GM12878 (cell line): ENCODE results near the gene REPIN1. TPM values are rescaled to one million over a fixed set of nuclear protein-coding genes. Genes with fewer than 3 reads are reported as not detected.

ENCODE experiments used
- ATAC-seq: fragments of 200-7000 bp; cut with Tn5 transposase; 3 replicates; pipeline ENCODE4 v1.9.1; 2020; ENCODE audit warnings: mild to moderate bottlenecking, moderate library complexity
- BruUV-seq: library from RNA; stranded (reverse); fragments of 400-500 nt; replicated peaks from 2 replicates; lab custom pipeline; 2021; lab: Mats Ljungman, UMichigan
- CTCF ChIA-PET: fragments of 300-600 bp; sonication (Branson Sonifier 250); formaldehyde crosslinking; extraction: SDS; loops from one replicate; lab custom pipeline; 2021; ENCODE audit warnings: inconsistent platforms; lab: Yijun Ruan, JAX
- POLR2A ChIA-PET: fragments of 350-600 bp; formaldehyde crosslinking; extraction: SDS; loops from one replicate; lab custom pipeline; 2021; ENCODE audit warnings: inconsistent platforms; lab: Charles Lee
- RAD21 ChIA-PET: fragments of 300-600 bp; sonication (Branson Sonifier 250); formaldehyde crosslinking; loops from one replicate; lab custom pipeline; 2023; ENCODE audit warnings: antibody characterized with exemption; ENCODE audit not compliant: unreplicated experiment; lab: Charles Lee
- SMC1A ChIA-PET: fragments of 300-600 bp; sonication (Branson Sonifier 250); formaldehyde crosslinking; loops from one replicate; lab custom pipeline; 2023; ENCODE audit not compliant: unreplicated experiment, uncharacterized antibody; lab: Charles Lee
- DNase-seq: peaks from one replicate; pipeline ENCODE4 v3.0.0-alpha.2; 2011; ENCODE audit warnings: low read depth, low spot score
- FAIRE-seq: peaks from 3 replicates; lab custom pipeline; 2011; peaks lifted over from hg19 to GRCh38; lab: Jason Lieb, UNC
- H2AFZ ChIP-seq: 2 replicates; pipeline ENCODE4 v1.6.0; 2011; ENCODE audit warnings: low read depth, low read length, control low read depth; ENCODE audit not compliant: control insufficient read depth
- H3K27ac ChIP-seq: 2 replicates; pipeline ENCODE4 v1.5.1; 2011; ENCODE audit warnings: control low read depth; ENCODE audit not compliant: control insufficient read depth, insufficient read depth
- H3K27me3 ChIP-seq, 2 experiments: replicated peaks in 1 of 2; 2 replicates each; pipeline versions ENCODE4 v1.6.0 to v1.6.1; 2011; ENCODE audit warnings: low read length in 1 of 2; ENCODE audit not compliant: control insufficient read depth in 2 of 2, insufficient read depth in 2 of 2
- H3K36me3 ChIP-seq, 2 experiments: 2 replicates each; pipeline ENCODE4 v1.5.1; 2011; ENCODE audit warnings: low read length in 1 of 2; ENCODE audit not compliant: control insufficient read depth in 2 of 2, insufficient read depth in 2 of 2
- H3K4me1 ChIP-seq: 2 replicates; pipeline ENCODE4 v1.6.1; 2011; ENCODE audit warnings: mild to moderate bottlenecking, low read length, moderate library complexity, mixed read lengths; ENCODE audit not compliant: control insufficient read depth, insufficient read depth
- H3K4me2 ChIP-seq: 2 replicates; pipeline ENCODE4 v1.6.0; 2011; ENCODE audit warnings: control low read depth; ENCODE audit not compliant: control insufficient read depth, insufficient read depth
- H3K4me3 ChIP-seq: fragments of 200-600 bp; sonication (generic); 2 replicates; pipeline ENCODE4 v1.5.1; 2016
- H3K79me2 ChIP-seq: 2 replicates; pipeline ENCODE4 v1.6.0; 2011; ENCODE audit warnings: low read length; ENCODE audit not compliant: control insufficient read depth, insufficient read depth
- H3K9ac ChIP-seq: 2 replicates; pipeline ENCODE4 v1.8.0; 2011; ENCODE audit warnings: low read length, control low read depth, mixed read lengths; ENCODE audit not compliant: control insufficient read depth, insufficient read depth
- H3K9me3 ChIP-seq: replicated peaks from 3 replicates; pipeline ENCODE4 v1.5.1; 2011; ENCODE audit warnings: mild to moderate bottlenecking, low read length; ENCODE audit not compliant: control insufficient read depth, insufficient read depth
- H4K20me1 ChIP-seq: 2 replicates; pipeline ENCODE4 v1.6.0; 2011; ENCODE audit not compliant: control insufficient read depth, insufficient read depth
- CBFB ChIP-seq: IDR thresholded peaks from 2 replicates; pipeline ENCODE4 v1.6.1; 2016; ENCODE audit warnings: antibody characterized with exemption, low read depth
- EP300 ChIP-seq, 2 experiments: fragments of 150-350 bp in 1 of 2; IDR thresholded peaks; 2 replicates each; pipeline ENCODE4 v1.6.1; 2011 to 2012; ENCODE audit warnings: low read depth in 2 of 2, low read length in 2 of 2, borderline replicate concordance in 1 of 2, improper control_type of control experiment in 1 of 2, inconsistent platforms in 1 of 2; ENCODE audit not compliant: control insufficient read depth in 1 of 2
- GABPA ChIP-seq: IDR thresholded peaks from 2 replicates; pipeline ENCODE4 v1.6.1; 2014; ENCODE audit warnings: antibody characterized with exemption, low read depth, mild to moderate bottlenecking, inconsistent platforms
- IRF3 ChIP-seq: fragments of 450-650 bp; IDR thresholded peaks from 2 replicates; pipeline ENCODE4 v1.6.1; 2014; ENCODE audit warnings: mild to moderate bottlenecking
- JUND ChIP-seq: IDR thresholded peaks from 2 replicates; pipeline ENCODE4 v1.6.1; 2012; ENCODE audit warnings: low read depth, mild to moderate bottlenecking, low read length, improper control_type of control experiment, moderate library complexity
- NFXL1 ChIP-seq: fragments of 450-650 bp; IDR thresholded peaks from 2 replicates; pipeline ENCODE4 v1.6.1; 2017; ENCODE audit warnings: antibody characterized with exemption, mild to moderate bottlenecking, borderline replicate concordance
- POLR2AphosphoS2 ChIP-seq: IDR thresholded peaks from 2 replicates; pipeline ENCODE4 v1.6.1; 2011; ENCODE audit warnings: low read depth, mild to moderate bottlenecking, low read length, improper control_type of control experiment, moderate library complexity
- RB1 ChIP-seq: fragments of 450-650 bp; formaldehyde crosslinking; IDR thresholded peaks from 2 replicates; pipeline ENCODE4 v1.6.1; 2017; ENCODE audit warnings: mild to moderate bottlenecking, borderline replicate concordance
- RUNX3 ChIP-seq: IDR thresholded peaks from 2 replicates; pipeline ENCODE4 v1.6.1; 2012; ENCODE audit warnings: low read length, inconsistent platforms
- STAT3 ChIP-seq: IDR thresholded peaks from 2 replicates; pipeline ENCODE4 v1.6.1; 2011; ENCODE audit warnings: low read depth, low read length, improper control_type of control experiment
- WGBS: methylation state at CpG from one replicate; pipeline ENCODE4 v1.1.6; 2016; ENCODE audit warnings: low lambda C conversion rate; ENCODE audit not compliant: insufficient replicate concordance, insufficient coverage; ENCODE audit errors: missing lambda C conversion rate; 5-methylcytosine and 5-hydroxymethylcytosine counted together
- in situ Hi-C: fragments of 300-500 bp; cut with MboI; formaldehyde crosslinking; loops from 9 replicates; pipeline ENCODE4 v1.14.3; 2018; ENCODE audit warnings: mixed read lengths
- intact Hi-C: fragments of 100-400 bp; cut with micrococcal nuclease; formaldehyde crosslinking; loops from one replicate; pipeline ENCODE4 v1.14.2; 2022; ENCODE audit not compliant: unreplicated experiment
- polyA plus RNA-seq, 11 experiments: library from polyadenylated mRNA; depleted of rRNA in 4 of 11; unstranded in 6 of 11; stranded (reverse) in 5 of 11; fragments of >200 nt; fragmentation: Nextera tagmentation in 4 of 11; fragmentation: Illumina TruSeq in 1 of 11; extraction: Ambion mirVana in 4 of 11; extraction: Trizol in 1 of 11; gene quantifications; 1 replicate in 1 of 11; 2 replicates in 10 of 11; pipeline versions ENCODE4 v1.2.1 to v1.2.3, GENCODE V29; 2011 to 2016; ENCODE audit warnings: inconsistent platforms in 2 of 11, missing spikeins in 2 of 11, low read depth in 1 of 11
- total RNA-seq, 4 experiments: library from RNA; depleted of rRNA in 3 of 4; stranded (reverse); fragments of >200 nt in 3 of 4; fragmentation: Illumina TruSeq in 1 of 4; extraction: Trizol in 1 of 4; gene quantifications; 2 replicates each; pipeline versions ENCODE4 v1.2.1 to v1.2.3, GENCODE V29; 2013 to 2021
- TF ChIP-seq, protein P1 (sequence below): fragments of 450-650 bp; IDR thresholded peaks from 2 replicates; pipeline ENCODE4 v1.6.1; 2017; ENCODE audit warnings: low read depth, mild to moderate bottlenecking, moderate library complexity
- TF ChIP-seq, protein P2 (sequence below): fragments of 150-350 bp; IDR thresholded peaks from 2 replicates; pipeline ENCODE4 v1.6.1; 2014; ENCODE audit warnings: mild to moderate bottlenecking, low read depth, low read length
- TF ChIP-seq, protein P3 (sequence below): fragments of 450-650 bp; IDR thresholded peaks from 2 replicates; pipeline ENCODE4 v1.6.1; 2017; ENCODE audit warnings: mild to moderate bottlenecking, moderate library complexity

Gene REPIN1
- total and polyA plus RNA-seq, 10 of the 15 experiments (the other 5 are each of a cell fraction or from before 2014, with no cell fraction given): 5.1 to 172 (median 76.9) TPM

- Histone ChIP-seq H4K20me1 (no peaks in the 10 kb centered on the region; the same call in 1 of the 2 replicates), H3K27ac (peak overlapping the region; percentile 97), H3K27me3 (no peaks in the 10 kb centered on the region), H2AFZ (no peak overlapping the region), H3K4me1 (peaks cover 27% of the 10 kb centered on the region), H3K9ac (peak overlapping the region; percentile 99), H3K79me2 (peaks cover 61% of the 10 kb centered on the region), H3K36me3 (peaks cover 15 to 17% of the 10 kb centered on the region in 2 experiments), H3K4me3 (peak overlapping the region; percentile 96), H3K4me2 (peak overlapping the region; percentile 99), H3K9me3 (no peaks in the 10 kb centered on the region)
- WGBS: 2% methylated on average over 36 of the region's 58 CpGs
- FAIRE-seq (peak; percentile 84), ATAC-seq (peak; percentile 75), DNase-seq (no peak)
- intact Hi-C loops (loop anchor here (1.0 to 2.0 kb wide), 3 partner anchors 10 to 46 kb away; partner anchors contain the start of genes ACTR3C, LRRC61 and ZNF775), in situ Hi-C loops (no loop called here)
- CTCF ChIA-PET: interaction anchor here (0.9 to 7.7 kb wide), 10 partner anchors 8 to 65 kb away, joined by 3 to 70 read pairs (median 8); a partner anchor contains a TSS
- BruUV-seq: no TSS peak
- POLR2A ChIA-PET: interaction anchor here (0.6 to 4.9 kb wide), 14 partner anchors 9 to 64 kb away, joined by 3 to 46 read pairs (median 6); partner anchors contain the start of genes ACTR3C and LRRC61
- SMC1A ChIA-PET: interaction anchor here (0.7 to 5.6 kb wide), 12 partner anchors 9 to 509 kb away, joined by 3 to 41 read pairs (median 6); a partner anchor contains a TSS
- RAD21 ChIA-PET: interaction anchor here (0.6 to 5.3 kb wide), 16 partner anchors 9 to 418 kb away, joined by 3 to 45 read pairs (median 8); a partner anchor contains a TSS
- TF ChIP-seq CBFB (peak; percentile 64), GABPA (no peak), EP300 (IDR thresholded peaks at IDR 0.05; ENCODE audit: borderline replicate concordance in 1 of 2, control insufficient read depth in 1 of 2, low read depth in 2 of 2, low read length in 2 of 2) (0 out of 4 replicates have a peak, but pooled peaks of 1 of the 2 experiments have one; percentile 39), STAT3 (no peak), NFXL1 (no peak), RUNX3 (peak; percentile 91), POLR2AphosphoS2 (no peak), JUND (no peak), IRF3 (no peak), RB1 (no peak)
- TF ChIP-seq, protein P1, sequence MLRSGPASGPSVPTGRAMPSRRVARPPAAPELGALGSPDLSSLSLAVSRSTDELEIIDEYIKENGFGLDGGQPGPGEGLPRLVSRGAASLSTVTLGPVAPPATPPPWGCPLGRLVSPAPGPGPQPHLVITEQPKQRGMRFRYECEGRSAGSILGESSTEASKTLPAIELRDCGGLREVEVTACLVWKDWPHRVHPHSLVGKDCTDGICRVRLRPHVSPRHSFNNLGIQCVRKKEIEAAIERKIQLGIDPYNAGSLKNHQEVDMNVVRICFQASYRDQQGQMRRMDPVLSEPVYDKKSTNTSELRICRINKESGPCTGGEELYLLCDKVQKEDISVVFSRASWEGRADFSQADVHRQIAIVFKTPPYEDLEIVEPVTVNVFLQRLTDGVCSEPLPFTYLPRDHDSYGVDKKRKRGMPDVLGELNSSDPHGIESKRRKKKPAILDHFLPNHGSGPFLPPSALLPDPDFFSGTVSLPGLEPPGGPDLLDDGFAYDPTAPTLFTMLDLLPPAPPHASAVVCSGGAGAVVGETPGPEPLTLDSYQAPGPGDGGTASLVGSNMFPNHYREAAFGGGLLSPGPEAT: peak; percentile 59; the same call in 1 of the 2 replicates
- TF ChIP-seq, protein P2, sequence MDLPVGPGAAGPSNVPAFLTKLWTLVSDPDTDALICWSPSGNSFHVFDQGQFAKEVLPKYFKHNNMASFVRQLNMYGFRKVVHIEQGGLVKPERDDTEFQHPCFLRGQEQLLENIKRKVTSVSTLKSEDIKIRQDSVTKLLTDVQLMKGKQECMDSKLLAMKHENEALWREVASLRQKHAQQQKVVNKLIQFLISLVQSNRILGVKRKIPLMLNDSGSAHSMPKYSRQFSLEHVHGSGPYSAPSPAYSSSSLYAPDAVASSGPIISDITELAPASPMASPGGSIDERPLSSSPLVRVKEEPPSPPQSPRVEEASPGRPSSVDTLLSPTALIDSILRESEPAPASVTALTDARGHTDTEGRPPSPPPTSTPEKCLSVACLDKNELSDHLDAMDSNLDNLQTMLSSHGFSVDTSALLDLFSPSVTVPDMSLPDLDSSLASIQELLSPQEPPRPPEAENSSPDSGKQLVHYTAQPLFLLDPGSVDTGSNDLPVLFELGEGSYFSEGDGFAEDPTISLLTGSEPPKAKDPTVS: no peak
- TF ChIP-seq, protein P3, sequence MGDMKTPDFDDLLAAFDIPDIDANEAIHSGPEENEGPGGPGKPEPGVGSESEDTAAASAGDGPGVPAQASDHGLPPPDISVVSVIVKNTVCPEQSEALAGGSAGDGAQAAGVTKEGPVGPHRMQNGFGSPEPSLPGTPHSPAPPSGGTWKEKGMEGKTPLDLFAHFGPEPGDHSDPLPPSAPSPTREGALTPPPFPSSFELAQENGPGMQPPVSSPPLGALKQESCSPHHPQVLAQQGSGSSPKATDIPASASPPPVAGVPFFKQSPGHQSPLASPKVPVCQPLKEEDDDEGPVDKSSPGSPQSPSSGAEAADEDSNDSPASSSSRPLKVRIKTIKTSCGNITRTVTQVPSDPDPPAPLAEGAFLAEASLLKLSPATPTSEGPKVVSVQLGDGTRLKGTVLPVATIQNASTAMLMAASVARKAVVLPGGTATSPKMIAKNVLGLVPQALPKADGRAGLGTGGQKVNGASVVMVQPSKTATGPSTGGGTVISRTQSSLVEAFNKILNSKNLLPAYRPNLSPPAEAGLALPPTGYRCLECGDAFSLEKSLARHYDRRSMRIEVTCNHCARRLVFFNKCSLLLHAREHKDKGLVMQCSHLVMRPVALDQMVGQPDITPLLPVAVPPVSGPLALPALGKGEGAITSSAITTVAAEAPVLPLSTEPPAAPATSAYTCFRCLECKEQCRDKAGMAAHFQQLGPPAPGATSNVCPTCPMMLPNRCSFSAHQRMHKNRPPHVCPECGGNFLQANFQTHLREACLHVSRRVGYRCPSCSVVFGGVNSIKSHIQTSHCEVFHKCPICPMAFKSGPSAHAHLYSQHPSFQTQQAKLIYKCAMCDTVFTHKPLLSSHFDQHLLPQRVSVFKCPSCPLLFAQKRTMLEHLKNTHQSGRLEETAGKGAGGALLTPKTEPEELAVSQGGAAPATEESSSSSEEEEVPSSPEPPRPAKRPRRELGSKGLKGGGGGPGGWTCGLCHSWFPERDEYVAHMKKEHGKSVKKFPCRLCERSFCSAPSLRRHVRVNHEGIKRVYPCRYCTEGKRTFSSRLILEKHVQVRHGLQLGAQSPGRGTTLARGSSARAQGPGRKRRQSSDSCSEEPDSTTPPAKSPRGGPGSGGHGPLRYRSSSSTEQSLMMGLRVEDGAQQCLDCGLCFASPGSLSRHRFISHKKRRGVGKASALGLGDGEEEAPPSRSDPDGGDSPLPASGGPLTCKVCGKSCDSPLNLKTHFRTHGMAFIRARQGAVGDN: peak; percentile 35; the same call in 1 of the 2 replicates
Observed at GRCh38 chr7:150368884-150369747, 494 bp downstream of the REPIN1 start.
